Dedifferentiated amniotic fluid mesenchymal stem cell (primary cell): Measurements from ENCODE around the gene AFDN.

Experiments used
- DNase-seq: peaks from one replicate; pipeline ENCODE4 v3.0.0-alpha.2; 2016; ENCODE audit errors: extremely low spot score

The AFDN gene

DNA sequence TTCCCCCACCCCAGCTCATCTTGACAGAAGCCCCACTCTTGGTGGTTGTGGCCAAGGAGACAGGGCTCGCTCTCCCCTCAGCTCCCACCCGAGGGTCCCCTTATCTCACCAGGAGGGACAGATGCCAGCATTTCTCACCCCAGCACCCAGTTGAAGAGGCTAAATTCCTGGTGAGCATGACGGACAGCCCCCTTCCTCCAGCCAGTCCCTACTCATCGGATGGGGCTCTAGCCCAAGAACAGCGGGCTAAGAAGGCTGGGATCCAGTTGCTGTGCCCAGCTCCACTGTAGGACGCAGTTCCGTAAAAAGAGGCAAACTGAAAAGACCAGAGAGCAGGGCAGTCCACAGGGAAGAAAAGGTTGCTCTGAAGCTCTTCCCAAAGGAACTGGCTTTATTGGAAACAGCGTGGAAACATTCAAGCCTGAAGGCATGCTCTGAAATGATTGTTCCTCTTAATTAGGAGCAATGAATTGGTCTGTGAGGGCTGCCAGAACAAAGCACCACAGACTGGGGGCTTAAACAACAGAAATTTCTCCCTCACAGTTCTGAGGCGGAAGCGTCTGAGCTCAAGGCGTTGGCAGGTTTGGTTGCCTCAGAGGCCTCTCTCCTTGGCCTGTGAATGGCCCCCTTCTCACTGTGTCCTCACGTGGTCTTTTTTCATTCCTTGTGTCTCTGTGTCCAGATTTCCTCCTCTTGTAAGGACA, 152.9 kb downstream of the AFDN start:
- DNase-seq, result no peak

DNA sequence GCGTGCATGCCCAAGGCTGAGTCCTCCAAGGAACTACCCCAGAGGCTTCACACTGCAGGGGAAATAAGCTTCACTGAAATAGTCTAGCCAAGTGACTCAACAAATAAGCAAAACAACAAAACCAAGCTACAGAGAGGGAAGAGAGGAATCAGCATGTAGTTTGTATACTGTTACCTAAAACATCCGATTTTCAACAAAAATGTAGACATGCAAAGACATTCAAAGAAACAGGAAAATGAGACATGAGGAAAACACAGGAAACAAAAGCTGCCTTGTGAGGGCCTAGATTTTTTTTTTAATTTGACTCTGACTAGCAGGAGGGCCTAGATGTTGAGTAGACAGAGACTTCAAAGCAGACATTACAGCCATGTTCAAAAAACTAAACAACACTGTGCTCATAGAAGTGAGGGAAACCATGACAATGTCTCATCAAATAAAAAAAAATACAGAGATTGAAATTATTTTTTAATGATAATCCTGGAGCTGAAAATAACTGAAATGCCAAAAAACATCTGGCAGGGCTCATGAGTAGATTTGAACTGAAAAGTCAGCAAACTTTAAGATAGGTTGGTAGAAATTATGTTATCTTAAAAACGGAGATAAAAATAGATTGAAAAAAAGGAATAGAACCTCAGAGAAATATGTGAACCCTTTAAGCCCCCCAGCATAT, 154.3 kb downstream of the AFDN start:
- no peak for DNase-seq

DNA sequence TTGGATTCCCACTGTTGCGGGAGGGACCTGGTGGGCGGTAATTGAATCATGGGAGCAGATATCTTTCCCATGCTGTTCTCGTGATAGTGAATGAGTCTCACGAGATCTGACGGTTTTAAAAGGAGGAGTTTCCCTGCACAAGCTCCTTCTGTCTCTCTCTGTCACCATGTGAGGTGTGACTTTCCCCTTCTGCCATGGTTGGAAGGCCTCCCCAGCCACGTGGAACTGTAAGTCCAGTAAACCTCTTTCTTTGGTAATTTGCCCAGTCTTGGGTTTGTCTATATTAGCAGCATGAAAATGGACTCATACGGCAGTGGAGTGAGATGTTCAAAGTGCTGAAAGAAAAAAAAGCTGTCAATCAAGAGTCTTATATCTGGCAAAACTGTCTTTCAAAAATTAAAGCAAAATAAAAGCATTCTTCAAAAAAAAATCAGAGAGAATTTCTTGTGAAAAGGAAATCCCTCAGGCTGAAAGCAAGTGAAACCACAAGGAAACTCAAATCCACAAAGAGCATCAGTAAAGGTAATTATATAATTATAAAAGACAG, 155.3 kb downstream of the AFDN start:
- DNase-seq, result no peak

DNA sequence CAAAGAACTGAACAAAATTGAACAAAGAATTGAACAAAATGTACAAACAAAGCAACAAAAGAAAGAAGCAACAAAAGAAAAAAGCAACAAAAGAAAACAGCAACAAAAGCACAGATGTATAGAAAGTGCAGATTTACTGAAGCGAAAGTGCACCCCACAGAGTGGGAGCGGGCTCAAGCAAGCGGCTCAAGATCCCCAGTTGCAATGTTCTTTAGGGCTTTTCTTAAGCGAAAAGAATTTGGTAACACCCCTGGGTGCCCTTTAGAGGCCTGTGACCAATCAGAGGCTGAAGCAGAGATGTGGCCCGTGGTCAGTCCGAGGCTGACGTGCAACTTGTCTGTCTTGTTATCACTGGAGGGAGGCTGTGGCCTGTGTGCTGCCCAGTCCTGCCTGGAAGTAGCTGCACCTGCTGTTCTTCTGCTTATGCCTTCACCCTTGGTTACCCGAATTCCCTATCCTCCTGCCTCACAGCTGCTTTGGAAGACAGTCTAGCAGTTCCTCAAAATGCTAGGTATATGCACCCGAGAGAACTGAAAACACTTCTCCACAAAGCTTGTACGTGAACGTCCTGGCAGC, 157.5 kb downstream of the AFDN start:
- no peak for DNase-seq

DNA sequence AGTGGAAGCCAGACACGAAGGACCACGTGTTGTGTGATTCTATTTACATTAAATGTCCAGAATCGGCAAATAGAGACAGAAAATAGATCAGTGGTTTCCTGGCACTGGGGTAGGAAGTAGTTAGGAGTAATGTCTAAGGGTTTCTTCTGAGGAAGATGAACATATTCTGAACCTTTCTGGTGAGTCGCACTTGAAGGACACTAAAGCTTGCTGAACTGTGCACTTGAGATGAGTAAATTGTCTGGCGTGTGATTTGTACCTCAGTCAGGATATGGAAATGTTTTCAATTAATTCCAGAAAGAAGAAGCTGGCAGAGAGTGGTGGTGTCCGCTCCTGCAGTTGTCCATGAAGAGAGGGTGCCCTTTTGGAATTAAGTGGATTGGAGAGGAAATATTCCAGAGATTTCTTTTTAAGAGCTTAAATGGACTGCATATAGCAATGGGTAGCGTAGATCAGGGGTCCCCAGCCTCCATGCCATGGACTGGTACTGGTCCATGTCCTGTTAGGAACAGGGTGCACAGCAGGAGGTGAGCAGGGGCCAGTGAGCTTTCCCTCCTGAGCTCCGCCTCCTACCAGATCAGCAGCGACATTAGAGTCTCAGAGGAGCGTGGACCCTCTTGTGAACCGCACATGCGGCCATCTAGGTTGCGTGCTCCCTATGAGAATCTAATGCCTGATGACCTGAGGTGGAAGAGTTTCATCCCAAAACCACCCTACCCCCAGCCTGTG, 158.3 kb downstream of the AFDN start:
- DNase-seq, result no peak

DNA sequence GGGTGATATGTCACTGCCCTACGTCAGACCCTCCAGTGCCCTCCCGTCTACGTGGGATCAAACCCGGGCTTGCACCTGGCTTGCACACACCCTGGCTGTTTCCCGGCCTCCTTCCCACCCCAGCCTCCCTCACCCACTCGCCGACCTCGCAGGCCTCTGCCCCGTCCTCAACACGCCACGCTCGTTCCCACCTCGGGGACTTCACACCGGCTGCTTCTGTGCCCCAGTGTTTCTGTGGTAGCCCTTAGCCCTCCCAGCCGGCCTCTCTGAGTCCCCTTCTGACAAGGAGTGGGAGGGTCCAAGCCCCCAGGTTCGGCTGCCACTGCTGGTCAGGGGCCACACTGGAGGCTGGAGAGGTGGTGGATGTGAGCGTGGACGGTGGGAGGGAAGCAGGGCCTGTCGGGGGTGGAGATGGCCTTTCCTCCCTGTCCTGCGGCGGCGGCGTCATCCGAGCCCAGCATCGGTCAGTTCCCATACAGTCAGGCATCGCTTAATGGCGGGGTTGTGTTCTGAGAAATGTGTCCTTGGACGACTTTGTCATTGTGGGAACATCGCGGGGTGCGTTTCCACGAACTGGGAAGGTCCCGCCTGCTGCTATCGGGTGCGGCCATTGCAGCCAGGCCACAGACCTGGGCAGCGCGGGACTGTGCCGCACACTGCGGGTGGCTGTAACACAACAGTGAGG, 159.3 kb downstream of the AFDN start:
- no peak for DNase-seq

DNA sequence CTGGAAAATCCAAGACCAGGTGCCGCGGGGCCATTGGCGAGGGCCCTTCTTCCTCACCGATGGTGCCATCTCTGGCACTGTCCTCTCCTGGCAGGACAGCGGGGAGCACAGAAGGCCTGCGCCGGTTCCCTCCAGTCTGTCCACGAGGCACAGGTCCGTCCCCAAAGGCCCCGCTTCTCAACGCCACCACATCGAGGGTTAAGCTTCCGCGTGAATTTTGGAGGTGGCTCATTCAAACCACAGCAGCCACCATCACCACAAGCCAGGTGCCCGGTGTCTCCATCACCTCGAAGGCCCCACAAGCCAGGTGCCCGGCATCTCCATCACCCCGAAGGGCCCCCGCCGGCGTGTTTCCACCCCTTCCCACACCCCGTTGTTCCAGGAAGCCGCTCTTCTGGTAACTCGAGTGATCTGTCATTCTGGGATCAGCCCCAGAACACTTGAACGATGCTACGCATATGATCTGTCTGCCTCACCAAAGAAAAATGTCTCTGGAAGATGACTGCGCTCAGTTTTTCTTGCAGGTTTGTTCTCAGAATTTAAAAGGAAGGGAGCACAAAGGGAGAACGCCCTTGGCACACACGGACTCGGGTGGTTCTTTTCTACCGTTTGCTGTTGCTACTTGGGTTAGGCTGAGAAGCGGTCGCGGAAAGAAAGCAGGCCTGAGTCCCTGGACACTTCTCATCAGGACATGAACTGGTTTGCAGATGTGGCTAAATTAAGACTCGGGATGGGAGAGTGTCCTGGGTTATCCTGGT, 160.9 kb downstream of the AFDN start:
- no peak for DNase-seq

DNA sequence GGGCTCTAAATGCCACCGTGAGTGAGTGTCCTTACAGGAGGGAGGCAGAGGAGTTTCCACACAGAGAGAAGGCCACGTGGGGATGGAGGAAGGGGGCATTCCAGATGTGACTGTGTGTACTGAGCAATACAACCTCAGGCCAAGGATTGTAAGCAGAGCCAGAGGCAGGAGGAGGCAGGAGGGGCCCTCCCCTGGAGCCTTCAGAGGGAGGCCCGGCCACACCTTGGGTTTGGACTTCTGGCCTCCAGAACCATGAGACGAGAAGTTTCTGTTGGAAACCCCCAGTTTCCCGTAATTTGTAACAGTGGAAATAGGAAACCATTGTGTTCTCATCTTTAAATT, 161.4 kb downstream of the AFDN start:
- no peak for DNase-seq

DNA sequence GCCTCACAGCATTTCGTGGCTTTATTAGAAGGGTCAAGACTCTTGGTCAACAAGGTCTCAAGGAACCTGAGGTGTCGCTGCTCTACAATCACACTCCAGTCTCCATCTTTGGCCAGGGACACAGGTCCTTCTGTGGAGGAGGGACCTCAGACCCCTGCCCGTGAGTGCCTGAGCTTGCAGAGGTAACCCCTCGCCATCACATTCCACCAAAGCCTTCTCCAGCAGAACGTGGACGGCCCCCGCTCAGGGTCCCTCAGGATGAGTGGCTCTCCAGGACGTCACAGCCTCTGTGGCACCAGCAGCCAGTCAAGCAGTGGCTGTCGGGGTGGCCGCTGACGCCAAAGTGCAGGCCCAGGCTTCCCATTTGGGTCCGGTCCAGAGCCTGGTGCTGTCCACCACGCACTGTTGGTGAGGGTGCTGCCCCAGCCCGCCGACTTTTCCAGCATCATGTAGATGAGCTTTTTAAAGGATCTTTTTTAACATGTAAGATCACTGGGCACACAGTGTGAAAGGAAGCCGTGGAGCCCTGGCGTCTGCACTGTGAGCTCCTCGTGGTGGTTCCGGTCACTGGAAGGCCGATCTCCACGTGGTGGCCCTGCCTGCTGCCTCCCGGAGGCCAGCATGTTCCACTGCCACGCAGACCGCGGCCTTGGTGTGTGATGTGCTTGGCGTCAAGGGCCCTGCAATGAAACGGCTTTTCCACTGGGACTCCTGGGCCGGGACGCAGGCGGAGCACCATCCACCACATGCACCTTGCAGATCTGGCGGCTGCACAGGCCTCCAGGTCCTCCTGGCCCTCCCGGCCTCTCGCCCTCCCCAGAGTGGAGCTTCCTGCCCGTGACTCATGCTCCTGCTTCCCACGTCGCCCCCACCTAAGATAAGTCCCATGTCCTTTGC, 162.5 kb downstream of the AFDN start:
- no peak for DNase-seq

DNA sequence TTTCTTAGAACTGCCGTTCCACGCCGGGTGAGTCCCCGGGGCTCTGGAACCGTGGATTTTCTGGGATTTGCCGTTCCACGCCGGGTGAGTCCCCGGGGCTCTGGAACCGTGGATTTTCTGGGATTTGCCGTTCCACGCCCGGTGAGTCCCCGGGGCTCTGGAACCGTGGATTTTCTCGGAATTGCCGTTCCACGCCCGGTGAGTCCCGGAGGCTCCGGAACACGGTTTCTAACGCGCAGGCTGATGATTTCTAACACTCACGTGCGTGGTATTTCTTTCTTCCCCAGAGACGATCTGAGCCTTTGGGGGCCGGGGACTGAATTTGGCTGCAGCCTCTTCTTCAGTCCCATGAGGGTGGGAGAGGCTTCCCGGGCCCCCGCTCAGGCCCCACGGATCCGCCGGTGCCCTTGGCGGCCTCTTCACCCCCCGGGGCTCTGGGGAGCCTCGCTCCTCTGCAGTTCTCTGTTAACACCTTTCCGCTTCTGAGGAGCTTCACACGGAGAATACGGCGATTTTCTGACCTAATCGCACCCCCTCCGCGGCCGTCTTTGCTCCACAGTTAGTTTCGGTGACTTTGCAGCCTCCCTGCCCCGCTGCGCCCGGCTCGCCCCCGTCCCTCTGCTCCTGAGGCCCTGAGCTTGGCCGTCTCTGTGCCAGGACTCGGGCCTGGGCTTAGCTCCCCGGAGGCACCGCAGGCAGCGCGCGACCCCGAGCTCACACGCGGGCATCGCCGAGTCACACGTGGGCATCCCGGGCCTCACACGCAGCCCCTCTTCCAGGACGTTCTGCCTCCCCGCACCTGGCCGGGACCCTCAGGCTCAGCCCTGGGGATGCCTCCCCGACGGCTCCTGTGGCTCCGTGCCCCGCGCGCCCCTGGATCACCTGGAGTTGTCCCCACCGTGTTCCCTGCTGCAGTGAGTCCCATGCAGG, 163.6 kb downstream of the AFDN start:
- no peak for DNase-seq

DNA sequence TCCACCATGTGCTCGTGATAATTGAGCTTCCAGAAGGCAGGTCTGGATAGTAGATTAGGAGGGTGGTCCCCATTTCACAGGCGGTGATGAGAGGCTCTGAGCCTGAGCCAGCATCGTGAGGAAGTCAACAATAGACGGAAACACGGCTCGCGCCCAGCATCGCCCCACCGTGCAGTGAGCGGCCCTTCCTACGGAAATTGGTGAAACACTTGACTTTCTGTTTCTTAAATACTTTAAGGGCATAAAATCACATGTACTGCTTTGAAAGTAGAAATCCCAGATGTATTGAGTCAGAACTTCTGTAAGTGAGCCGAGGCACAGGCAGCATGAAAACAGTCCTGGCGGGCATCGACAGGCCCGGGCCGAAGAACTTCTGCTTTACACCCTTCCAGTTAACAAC, 166.5 kb downstream of the AFDN start:
- no peak for DNase-seq

DNA sequence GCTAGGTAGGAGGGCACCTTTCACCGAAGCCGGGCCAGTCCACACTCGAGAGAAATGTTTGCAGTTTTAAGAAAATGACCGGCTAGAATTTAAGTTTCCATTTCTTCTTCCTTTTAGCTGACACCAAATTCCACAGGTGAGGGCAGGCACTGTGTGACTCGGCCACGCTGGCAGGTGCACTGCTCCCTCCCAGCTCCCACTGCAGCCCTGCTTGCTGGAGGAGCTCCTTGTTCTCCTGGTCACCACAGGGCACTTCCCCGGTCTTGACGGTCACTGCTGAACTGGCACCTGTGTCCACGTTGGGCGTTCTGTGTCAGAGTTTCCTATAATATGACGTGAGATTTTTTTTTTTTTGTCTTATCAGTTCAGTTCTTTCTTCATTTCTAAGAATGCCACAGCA, 167.1 kb downstream of the AFDN start:
- DNase-seq, result no peak

DNA sequence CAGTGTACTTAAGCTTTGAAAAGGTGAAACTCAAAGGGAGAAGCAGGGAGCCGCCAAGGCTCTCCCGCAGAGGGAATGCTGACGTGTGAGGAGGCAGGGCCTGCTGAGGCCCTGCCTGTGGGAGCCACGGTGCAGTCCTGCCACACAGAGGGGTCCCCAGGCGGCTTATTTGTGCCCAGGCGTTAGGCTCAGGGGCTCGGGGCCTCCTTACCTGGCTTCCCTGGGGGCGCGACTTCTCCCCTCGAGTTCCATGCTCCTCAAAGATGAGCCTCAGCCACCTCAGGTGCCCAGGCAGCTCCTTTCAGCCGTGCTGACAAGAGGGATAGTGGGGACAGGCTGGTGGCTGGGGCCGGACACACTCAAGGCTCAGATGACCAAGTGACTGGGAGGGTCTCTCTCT, 168.6 kb downstream of the AFDN start:
- DNase-seq, result no peak

DNA sequence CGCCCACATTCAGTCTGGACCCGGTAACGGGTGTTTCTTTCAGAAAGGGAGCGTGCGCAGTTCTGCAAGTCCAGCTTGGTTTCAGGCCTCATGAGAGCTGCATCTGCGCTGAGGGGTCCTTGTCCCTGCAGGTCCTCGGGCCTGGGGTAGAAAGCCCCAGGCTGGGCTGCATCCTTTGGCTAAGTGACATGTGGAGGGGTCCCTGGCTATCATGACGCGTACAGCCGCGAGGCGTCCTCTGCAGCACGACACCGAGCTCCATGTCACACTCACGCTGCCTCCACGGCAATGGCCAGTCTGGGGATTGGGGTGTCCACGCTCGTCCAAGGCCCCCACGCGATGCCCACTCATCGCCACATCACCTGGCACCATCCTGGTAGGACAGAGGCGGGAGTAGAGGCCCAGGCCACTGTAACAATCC, 169.0 kb downstream of the AFDN start:
- DNase-seq, result no peak

DNA sequence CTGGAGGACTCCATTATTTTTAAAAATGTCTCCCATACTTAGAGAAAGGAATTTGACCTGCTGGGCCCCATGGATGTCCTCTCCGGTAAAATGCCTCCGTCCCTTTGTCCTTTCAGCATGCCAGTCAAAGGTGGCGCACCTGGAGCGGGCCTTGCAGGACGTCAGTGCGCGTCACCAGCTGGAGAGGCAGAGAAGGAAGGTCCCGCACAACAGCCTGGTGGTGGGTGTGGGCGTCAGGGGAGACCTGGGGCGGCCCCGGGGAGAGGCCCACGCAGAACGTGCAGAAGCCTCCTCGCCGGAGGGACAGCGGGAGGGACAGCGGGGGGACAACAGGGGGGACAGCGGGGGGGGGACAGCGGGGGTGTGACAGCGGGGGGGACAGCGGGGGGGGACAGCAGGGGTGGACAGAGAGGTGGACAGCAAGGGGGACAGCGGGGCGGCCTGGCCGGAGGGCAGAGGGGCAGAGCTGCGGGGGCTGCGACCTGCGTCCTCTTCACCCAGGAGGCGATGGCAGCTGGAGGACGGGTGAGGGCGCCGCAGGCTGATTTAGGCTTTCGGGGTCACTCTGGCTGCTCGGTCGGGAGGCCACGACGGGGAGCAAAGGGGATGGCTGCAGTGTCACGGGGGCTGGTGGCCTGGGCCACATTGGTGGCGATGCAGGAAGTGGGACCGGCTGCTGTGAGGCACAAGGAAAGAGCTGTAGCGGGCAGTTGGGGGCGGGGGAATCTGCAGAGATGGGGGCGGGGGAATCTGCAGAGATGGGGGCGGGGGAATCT, 169.9 kb downstream of the AFDN start:
- no peak for DNase-seq

DNA sequence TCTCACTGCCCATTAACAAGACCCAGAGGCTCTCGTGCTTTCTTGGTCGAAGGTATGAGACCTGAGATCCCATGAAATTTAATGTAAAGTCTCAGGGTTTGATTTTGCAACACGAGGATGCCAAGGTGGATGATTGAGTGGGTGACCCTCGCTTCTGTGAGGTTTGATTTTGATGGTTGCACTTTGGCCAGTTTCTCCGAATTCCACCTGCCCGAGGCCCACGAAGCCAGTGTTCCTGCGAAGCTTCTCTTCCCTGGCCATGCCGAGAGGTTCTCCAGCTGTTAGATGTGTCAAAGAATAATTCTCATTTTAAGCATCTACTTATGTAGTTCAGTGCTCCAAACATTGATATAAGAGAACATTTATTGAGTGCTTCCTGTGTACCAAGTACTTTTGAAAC, 170.9 kb downstream of the AFDN start, which contains the start of gene KIF25:
Gene KIF25 (plus strand): TSS at position 30 of the 400 bp plus-strand sequence. CDS start 31,915 bp downstream, outside the sequence.
- DNase-seq, result no peak

DNA sequence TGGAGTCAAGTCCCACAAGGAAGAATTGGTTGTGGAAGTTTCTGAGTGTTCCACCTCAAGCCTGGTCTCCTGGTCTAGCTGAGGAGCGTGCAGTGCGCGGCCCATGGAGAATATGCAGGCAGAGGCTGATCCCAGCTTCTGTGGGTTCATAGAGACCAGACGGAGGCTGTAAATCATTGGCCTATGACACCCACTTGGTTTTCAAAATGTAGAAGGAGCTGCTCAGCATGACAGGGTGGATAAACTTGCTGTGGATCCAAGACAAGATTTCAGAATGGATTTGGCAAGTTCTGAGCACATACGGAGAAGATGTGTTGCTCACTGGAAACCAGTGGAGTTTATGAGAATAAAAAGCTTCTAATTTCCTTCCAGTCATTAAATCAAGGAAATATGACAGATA, 171.5 kb downstream of the AFDN start:
- DNase-seq, result no peak
